ENCODE data around the gene SERPINA5.

Gene SERPINA5

GRCh38 chr14:94582199-94582750 lies 1.0 kb downstream of the SERPINA5 start:
- CTCF ChIA-PET: no interaction called here
- DNase-seq (ENCODE audit: extremely low spot score): no peak
- TF ChIP-seq FOXA1 (IDR thresholded peaks at IDR 0.05) (no peak), PKNOX1 (IDR thresholded peaks at IDR 0.05) (no peak), CTBP1 (IDR thresholded peaks at IDR 0.05; ENCODE audit: borderline replicate concordance) (no peak), L3MBTL2 (conservative IDR thresholded peaks at IDR 0.05) (no peak), FOXM1 (IDR thresholded peaks at IDR 0.05; ENCODE audit: borderline replicate concordance) (no peak), ZNF384 (IDR thresholded peaks at IDR 0.05) (no peak), FOXK2 (IDR thresholded peaks at IDR 0.05) (no peak), ELF4 (IDR thresholded peaks at IDR 0.05) (no peak), HDGF (IDR thresholded peaks at IDR 0.05; ENCODE audit: borderline replicate concordance) (no peak), SP1 (IDR thresholded peaks at IDR 0.05) (no peak)
- POLR2A ChIA-PET: no interaction called here

- DNase-seq (ENCODE audit: extremely low spot score): no peak
- CTCF ChIA-PET: no interaction called here
- POLR2A ChIA-PET: no interaction called here
- TF ChIP-seq ZNF384 (IDR thresholded peaks at IDR 0.05): no peak
- TF ChIP-seq FOXK2 (IDR thresholded peaks at IDR 0.05): no peak
- TF ChIP-seq SP1 (IDR thresholded peaks at IDR 0.05): no peak
- no peak for TF ChIP-seq CTBP1 (IDR thresholded peaks at IDR 0.05; ENCODE audit: borderline replicate concordance)
- no peak for TF ChIP-seq NFRKB (IDR thresholded peaks at IDR 0.05)
- no peak for TF ChIP-seq LEF1 (IDR thresholded peaks at IDR 0.05; ENCODE audit: borderline replicate concordance)
- no peak for TF ChIP-seq FOXM1 (IDR thresholded peaks at IDR 0.05; ENCODE audit: borderline replicate concordance)
- no peak for TF ChIP-seq ELF4 (IDR thresholded peaks at IDR 0.05)
- TF ChIP-seq HDGF (IDR thresholded peaks at IDR 0.05; ENCODE audit: borderline replicate concordance): no peak
- TF ChIP-seq SUZ12 (IDR thresholded peaks at IDR 0.05): no peak
These were observed 1.6 kb downstream of the SERPINA5 start for GRCh38 chr14:94582851-94583250.

GRCh38 chr14:94583557-94583956 lies 2.3 kb downstream of the SERPINA5 start:
- TF ChIP-seq PKNOX1 (IDR thresholded peaks at IDR 0.05): no peak
- TF ChIP-seq NFRKB (IDR thresholded peaks at IDR 0.05): no peak
- no peak for TF ChIP-seq SP1 (IDR thresholded peaks at IDR 0.05)
- no peak for TF ChIP-seq ELF4 (IDR thresholded peaks at IDR 0.05)
- no peak for TF ChIP-seq TARDBP (IDR thresholded peaks at IDR 0.05)
- no peak for DNase-seq (ENCODE audit: extremely low spot score)
- ChIA-PET POLR2A (no interaction called here), CTCF (no interaction called here)

GRCh38 chr14:94584591-94585280 lies 3.5 kb downstream of the SERPINA5 start:
- TF ChIP-seq LEF1 (IDR thresholded peaks at IDR 0.05; ENCODE audit: borderline replicate concordance) (no peak), ELF4 (IDR thresholded peaks at IDR 0.05) (no peak), BHLHE40 (IDR thresholded peaks at IDR 0.05; ENCODE audit: borderline replicate concordance) (no peak), SUZ12 (IDR thresholded peaks at IDR 0.05) (no peak), ZNF384 (IDR thresholded peaks at IDR 0.05) (no peak), FOXA1 (IDR thresholded peaks at IDR 0.05) (no peak), FOXK2 (IDR thresholded peaks at IDR 0.05) (no peak), CTBP1 (IDR thresholded peaks at IDR 0.05; ENCODE audit: borderline replicate concordance) (no peak), HDGF (IDR thresholded peaks at IDR 0.05; ENCODE audit: borderline replicate concordance) (no peak), PKNOX1 (IDR thresholded peaks at IDR 0.05) (no peak), ARNT (IDR thresholded peaks at IDR 0.05) (no peak), TARDBP (IDR thresholded peaks at IDR 0.05) (no peak)
- POLR2A ChIA-PET: no interaction called here
- DNase-seq (ENCODE audit: extremely low spot score): no peak
- CTCF ChIA-PET: interaction anchor here (1.1 kb wide), 1 partner anchor 20 kb away, joined by 3 read pairs; no protein-coding TSS in a partner anchor

- ChIA-PET CTCF (no interaction called here), POLR2A (no interaction called here)
- TF ChIP-seq ELF4 (IDR thresholded peaks at IDR 0.05) (no peak), TARDBP (IDR thresholded peaks at IDR 0.05) (no peak), NFRKB (IDR thresholded peaks at IDR 0.05) (no peak), FOXK2 (IDR thresholded peaks at IDR 0.05) (no peak), ARNT (IDR thresholded peaks at IDR 0.05) (no peak), L3MBTL2 (conservative IDR thresholded peaks at IDR 0.05) (no peak), LEF1 (IDR thresholded peaks at IDR 0.05; ENCODE audit: borderline replicate concordance) (no peak), HDGF (IDR thresholded peaks at IDR 0.05; ENCODE audit: borderline replicate concordance) (no peak), SUZ12 (IDR thresholded peaks at IDR 0.05) (no peak), FOXM1 (IDR thresholded peaks at IDR 0.05; ENCODE audit: borderline replicate concordance) (no peak), ZNF384 (IDR thresholded peaks at IDR 0.05) (no peak), FOXA1 (IDR thresholded peaks at IDR 0.05) (no peak), PKNOX1 (IDR thresholded peaks at IDR 0.05) (no peak), SP1 (IDR thresholded peaks at IDR 0.05) (no peak), CTBP1 (IDR thresholded peaks at IDR 0.05; ENCODE audit: borderline replicate concordance) (no peak), BHLHE40 (IDR thresholded peaks at IDR 0.05; ENCODE audit: borderline replicate concordance) (no peak)
- DNase-seq (ENCODE audit: extremely low spot score): no peak
These were observed 5.4 kb downstream of the SERPINA5 start for GRCh38 chr14:94586635-94587034.

- POLR2A ChIA-PET: no interaction called here
- TF ChIP-seq ZNF384 (IDR thresholded peaks at IDR 0.05): no peak
- no peak for TF ChIP-seq TARDBP (IDR thresholded peaks at IDR 0.05)
- TF ChIP-seq PKNOX1 (IDR thresholded peaks at IDR 0.05): no peak
- no peak for TF ChIP-seq BHLHE40 (IDR thresholded peaks at IDR 0.05; ENCODE audit: borderline replicate concordance)
- no peak for TF ChIP-seq LEF1 (IDR thresholded peaks at IDR 0.05; ENCODE audit: borderline replicate concordance)
- TF ChIP-seq L3MBTL2 (conservative IDR thresholded peaks at IDR 0.05): no peak
- no peak for TF ChIP-seq HDGF (IDR thresholded peaks at IDR 0.05; ENCODE audit: borderline replicate concordance)
- no peak for TF ChIP-seq FOXK2 (IDR thresholded peaks at IDR 0.05)
- no peak for TF ChIP-seq FOXA1 (IDR thresholded peaks at IDR 0.05)
- no peak for TF ChIP-seq FOXM1 (IDR thresholded peaks at IDR 0.05; ENCODE audit: borderline replicate concordance)
- no peak for TF ChIP-seq ARNT (IDR thresholded peaks at IDR 0.05)
- no peak for TF ChIP-seq CTBP1 (IDR thresholded peaks at IDR 0.05; ENCODE audit: borderline replicate concordance)
- no peak for TF ChIP-seq NFRKB (IDR thresholded peaks at IDR 0.05)
- TF ChIP-seq SUZ12 (IDR thresholded peaks at IDR 0.05): no peak
- no peak for TF ChIP-seq ELF4 (IDR thresholded peaks at IDR 0.05)
- no peak for TF ChIP-seq SP1 (IDR thresholded peaks at IDR 0.05)
These were observed 7.1 kb downstream of the SERPINA5 start for GRCh38 chr14:94588311-94588710.

More at GRCh38 chr14:94588311-94588710, 7.1 kb downstream of the SERPINA5 start:
- CTCF ChIA-PET: no interaction called here
- DNase-seq (ENCODE audit: extremely low spot score): no peak

Measured in HEK293T (cell line).